Stimulated activated CD4-positive, alpha-beta T cell treated with anti-CD3 and anti-CD28 coated beads, Interleukin-2, amount 100 ng/mL, for 4 hours (primary cell): Measurements from ENCODE around the gene EPSTI1.
A peak's percentile ranks its signal among the peaks of the same experiment; 100 is the strongest.
"Not testable (repeated sequence)": the region's sequence is repeated elsewhere in the genome, so short reads cannot be mapped to it uniquely, and the experiment has no call there.

Experiments
- DNase-seq: peaks from one replicate; pipeline ENCODE4 v3.0.0-alpha.2; 2020; ENCODE audit warnings: low read depth

Gene EPSTI1

GRCh38 chr13:42991898-42992763, at the start of gene EPSTI1:
TSS of gene EPSTI1 (minus strand) at chr13:42992241. CDS start at chr13:42992165, 76 bp downstream.
- peak; percentile 80 for DNase-seq

GRCh38 chr13:43041369-43041921, 49.4 kb upstream of the EPSTI1 start:
- no peak for DNase-seq

DNA sequence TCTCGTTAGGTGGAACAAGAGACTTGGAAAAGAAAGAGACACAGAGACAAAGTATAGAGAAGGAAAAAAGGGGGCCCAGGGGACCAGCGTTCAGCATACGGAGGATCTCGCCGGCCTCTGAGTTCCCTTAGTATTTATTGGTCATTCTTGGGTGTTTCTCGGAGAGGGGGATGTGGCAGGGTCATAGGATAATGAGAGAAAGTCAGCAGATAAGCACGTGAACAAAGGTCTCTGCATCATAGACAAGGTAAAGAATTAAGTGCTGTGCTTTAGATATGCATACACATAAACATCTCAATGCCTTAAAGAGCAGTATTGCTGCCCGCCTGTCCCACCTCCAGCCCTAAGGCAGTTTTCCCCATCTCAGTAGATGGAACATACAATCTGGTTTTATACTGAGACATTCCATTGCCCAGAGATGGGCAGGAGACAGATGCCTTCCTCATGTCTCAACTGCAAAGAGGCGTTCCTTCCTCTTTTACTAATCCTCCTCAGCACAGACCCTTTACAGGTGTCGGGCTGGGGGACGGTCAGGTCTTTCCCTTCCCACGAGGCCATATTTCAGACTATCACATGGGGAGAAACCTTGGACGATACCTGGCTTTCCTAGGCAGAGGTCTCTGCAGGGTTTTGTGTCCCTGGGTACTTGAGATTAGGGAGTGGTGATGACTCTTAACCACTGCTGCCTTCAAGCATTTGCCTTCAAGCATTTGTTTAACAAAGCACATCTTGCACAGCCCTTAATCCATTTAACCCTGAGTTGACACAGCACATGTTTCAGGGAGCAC, 48.7 kb upstream of the EPSTI1 start:
- DNase-seq: not testable (repeated sequence)

- no peak for DNase-seq
Measured at GRCh38 chr13:43039966-43040365, 47.9 kb upstream of the EPSTI1 start.

DNA sequence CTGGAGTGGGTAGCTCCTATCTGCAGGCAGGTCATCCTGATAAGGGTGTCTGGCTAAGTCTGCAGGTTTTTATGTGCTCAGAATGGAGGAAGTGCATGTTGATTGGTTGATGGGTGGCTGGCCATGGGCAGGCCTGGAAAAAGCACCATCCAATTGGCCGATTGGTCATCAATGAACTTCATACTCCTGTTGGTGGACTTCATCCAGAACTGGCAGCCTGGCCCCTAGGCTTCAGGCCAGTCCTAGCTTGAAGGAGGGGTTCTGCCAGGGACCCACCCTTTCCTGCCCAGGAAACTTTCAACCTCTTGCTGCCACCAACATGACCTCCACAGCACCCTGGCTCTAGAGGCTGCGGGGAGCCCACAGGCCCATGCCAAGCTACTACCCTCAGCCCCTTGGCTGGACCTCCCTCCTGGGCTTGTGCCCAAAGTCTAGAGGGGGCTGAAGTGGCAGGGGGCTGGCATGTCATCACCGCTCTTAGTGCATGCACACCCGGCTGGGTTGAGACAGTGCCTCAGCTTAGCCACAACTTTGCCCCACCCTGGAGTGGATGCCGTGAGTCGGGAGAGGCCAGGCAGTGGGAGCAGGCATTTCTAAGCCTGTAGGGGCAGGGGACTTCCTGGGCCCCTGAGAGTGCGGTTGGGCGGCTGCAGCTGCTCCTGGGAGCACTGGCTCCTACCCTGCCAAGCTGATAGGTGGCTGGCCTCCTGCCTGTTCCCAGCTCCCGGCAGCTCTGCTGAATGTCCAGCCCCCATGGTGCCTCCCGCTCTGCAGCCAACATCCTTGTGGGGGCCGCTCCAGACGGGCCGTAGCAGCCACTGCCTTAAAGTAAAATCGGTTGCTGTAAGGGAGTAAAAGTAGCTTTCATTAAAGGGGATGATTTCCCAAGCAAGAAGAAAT, 44.6 kb upstream of the EPSTI1 start:
- DNase-seq: no peak

DNA sequence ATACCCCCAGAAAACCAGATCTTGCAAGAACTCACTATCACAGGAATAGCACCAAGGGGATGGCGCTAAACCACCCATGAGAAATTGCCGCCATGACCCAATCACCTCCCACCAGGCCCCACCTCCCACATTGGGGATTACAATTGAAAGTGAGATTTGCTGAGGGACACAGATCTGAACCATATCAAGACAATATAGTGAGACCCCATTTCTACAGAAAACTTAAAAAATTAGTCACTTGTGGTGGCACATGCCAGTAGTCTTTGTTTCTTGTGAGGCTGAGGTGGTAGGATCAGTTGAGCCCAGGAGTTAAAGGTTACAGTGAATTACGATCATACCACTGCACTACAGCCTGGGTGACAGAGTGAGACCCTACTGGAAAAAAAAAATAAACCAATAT, 41.0 kb upstream of the EPSTI1 start:
- no peak for DNase-seq

DNA sequence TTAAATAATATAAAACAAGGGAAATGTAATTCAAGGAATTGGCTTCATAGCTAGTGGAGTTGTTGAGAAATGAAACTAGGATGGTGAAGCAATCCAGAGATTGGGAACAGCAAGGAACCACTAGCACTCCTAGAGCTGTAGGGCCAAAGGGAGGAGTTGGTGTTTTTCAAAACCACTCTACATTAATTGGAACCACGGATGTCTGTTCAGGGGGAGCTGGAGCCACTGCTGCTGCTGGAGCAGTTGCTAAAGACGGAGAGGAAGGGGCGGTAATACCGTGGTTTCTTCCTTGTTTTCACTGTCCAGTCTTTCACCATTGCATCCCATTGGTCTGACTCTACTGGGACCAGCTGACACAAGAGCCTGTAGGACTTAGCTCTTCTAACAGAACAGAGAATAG, 39.8 kb upstream of the EPSTI1 start:
- DNase-seq: no peak

DNA sequence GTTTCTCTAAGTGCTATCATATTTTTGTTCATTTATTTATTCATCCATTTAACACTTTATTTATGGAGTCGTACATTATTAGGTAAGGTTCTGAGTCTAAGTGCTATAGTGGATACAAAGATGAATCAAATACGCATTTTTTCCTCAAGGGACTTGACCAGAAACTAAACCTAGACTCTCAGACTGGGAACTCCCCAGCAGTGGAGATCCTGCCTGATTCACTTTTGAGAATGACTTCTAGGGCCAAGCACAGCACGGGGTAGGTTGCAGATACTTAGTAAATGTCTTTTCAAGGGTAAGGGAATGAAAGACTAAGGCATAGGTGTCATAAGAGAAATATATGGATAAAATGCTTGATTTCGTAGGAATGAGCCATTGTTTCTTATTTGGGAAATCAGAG, 38.5 kb upstream of the EPSTI1 start:
- no peak for DNase-seq

GRCh38 chr13:43026262-43026661, 34.2 kb upstream of the EPSTI1 start:
- no peak for DNase-seq

DNA sequence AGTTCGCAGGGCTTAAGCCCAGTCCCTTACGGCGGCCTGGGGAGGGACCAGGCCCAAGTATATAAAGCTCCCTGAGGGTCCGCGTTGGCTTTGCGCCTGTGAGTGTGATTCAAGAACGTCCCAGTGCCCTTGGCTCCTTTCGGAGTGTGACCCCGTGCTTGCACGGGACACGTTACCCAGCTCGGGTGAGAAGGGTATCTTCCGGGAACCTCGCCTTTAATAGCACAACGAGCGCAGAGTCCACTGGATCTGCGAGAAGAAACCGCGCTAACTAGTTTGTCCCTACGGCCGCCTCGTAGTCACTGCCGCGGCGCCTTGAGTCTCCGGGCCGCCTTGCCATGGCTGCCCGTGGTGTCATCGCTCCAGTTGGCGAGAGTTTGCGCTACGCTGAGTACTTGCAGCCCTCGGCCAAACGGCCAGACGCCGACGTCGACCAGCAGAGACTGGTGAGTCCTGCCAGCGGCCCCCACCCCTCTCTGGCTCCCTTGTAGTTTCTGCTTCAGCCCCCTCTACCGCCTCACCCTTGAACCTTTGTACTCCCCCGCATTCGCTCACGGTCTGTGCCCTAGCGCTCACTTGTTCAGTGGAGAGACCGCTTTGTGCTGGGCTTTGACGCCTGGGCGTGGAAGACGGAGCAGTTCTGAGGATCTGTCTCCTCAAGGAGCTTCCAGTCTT, 31.4 kb upstream of the EPSTI1 start, which contains the start of gene DNAJC15:
DNAJC15 (plus strand) TSS at position 298 of the 675 bp plus-strand sequence; CDS start at position 339, 41 bp downstream.
- DNase-seq: peak; percentile 73

GRCh38 chr13:43022934-43023288, 30.9 kb upstream of the EPSTI1 start:
- no peak for DNase-seq

DNA sequence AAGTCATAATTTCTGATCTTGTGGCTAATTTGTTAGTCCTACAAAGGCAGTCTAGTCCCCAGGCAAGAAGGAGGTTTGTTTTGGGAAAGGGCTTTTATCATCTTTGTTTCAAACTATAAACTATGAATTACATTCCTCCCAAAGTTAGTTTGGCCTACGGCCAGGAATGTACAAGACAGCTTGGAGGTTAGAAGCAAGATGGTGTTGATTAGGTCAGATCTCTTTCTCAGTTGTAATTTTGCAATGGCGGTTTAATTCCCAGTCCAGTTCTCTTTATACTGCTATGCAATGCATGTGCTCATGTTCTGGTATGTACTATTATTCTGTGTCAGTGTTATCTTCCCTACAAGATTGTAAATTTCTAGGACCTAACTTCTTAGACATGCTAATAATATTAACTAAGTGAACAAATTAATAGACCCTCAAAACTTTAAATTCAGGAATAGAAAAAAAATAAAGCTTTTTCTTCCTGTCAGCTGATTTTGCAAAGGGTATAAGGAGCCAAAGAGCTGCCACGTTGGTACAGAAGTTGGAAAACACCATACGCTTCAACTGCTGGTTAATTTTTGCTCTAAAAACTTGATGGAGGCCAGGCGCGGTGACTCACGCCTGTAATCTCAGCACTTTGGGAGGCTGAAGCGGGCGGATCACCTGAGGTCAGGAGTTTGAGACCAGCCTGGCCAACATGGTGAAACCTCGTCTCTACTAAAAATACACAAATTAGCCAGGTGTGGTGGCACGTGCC, 30.1 kb upstream of the EPSTI1 start:
- DNase-seq: no peak

DNA sequence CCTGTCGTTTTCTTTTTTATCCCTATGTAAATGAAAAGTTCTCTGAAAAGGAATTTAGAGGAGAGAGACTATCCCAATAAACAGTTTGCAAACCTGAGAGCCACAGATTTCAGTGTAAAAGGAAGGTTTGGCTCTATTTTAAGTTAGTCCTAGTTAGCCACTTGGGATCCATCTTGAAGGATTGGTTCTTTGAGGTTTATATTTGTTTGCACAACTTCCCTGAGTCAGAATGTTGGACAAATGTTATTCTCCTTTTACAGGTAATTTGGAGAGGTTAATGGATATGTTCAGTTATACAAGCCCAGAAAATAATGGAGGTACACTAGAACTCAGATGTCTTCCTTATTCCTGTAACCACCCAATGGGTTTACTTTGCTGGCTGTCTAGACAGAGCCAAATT, 28.8 kb upstream of the EPSTI1 start:
- DNase-seq: no peak

DNA sequence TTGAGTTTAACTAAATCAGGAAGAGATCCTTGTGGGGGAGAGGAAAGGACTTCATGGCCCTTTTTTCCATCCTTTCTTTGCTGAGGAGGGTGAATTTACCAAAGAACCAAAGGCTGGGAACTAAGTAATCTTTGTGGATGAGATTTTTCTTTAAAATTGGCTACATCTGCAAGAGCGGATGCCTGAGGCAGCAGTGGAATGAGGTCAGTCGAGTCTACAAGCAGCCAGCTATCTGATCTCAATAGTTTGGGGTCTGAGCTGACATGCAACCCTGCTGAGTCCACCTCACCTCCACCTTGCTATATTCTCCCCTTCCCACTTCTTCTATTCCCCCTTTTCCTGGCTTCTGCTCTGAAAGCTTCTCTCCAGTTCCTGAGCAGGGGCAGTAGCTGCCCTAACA, 27.8 kb upstream of the EPSTI1 start:
- no peak for DNase-seq

DNA sequence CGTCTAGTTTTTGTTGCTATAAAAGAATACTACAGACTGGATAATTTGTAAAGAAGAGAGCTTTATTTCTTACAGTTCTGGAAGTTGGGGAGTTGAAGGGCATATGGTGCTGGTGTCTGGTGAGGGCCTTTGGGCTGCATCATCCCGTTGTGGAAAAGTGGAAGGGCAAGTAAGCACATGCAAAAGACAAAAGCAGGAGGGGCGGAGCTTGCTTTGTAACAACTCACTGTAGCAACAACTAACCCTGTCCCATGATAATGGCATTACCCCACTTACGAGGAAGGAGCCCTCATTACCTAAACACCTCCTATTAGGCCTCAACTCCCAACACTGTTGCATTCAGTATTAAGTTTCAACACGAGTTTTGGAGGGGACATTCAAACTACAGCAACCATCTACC, 24.2 kb upstream of the EPSTI1 start:
- no peak for DNase-seq

DNA sequence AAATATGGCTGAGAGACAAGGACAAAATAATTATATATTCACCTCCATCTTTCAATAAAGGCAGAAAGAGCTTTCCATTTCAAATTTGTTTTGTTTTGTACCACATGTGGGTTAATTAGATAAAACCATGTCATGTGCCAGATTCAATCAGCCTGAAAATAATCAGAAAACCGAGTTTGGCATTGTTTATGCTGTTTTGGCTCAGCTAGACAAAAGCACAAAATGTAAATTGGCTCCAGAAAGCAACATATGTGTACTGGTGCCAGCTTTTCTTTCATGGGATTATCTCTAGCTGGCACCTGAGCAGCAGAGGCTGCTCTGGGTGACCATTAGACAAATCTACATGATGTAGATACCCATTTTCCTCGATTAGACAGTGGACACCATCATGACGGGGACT, 22.1 kb upstream of the EPSTI1 start:
- DNase-seq: no peak

DNA sequence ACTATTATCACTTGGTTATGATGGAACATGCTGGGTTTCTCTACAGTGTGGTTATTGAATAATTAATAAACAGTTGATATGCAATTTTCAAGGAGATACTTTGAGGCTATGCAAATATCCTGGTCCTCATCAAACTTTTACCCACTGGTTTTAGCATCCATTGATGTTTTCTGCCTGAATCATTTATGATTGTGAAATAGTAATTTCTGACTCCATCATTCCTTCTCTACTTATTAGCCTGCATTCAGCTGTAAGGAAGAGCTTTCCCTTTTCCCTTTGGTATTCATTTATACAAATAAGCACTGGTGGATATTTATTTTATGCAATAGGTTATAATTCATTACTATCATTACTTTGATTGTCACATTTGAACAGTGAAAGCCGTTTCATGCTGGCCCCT, 17.5 kb upstream of the EPSTI1 start:
- no peak for DNase-seq

GRCh38 chr13:43008596-43008995, 16.6 kb upstream of the EPSTI1 start:
- no peak for DNase-seq

DNA sequence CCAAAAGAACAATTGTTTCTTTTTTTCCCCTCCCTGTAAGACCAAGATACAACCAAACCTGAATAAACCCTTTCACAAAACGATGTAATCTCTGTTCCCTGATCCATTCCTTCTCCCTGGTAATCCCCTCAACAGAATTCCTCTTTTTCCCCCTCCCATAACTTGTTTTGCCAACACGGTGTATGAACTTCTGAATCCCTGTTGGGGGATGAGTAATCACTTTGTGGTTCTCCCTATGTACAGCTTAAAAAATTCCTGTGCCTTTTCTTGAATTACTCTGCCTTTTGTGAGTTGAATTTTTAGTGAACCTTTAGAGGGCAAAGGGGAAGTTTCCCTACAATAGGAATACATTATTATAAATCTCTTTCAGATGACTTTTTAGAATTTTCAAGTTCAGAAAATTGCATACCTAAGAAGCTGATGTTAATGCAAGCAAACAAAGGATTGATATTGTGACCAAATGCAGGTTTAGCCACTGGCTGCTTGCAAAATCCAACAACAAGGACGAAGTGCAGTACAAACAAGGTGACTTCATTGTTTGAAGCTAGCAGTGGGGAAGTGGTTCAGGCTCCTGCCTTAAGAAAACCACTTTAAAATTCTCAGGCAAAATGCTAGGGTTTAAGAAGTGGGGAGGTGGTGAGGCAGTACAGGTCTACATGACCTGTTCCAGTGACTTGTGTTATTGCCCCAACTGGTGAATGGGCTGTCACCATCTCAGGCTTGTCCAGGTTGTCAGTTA, 15.0 kb upstream of the EPSTI1 start:
- DNase-seq: no peak
